ENCODE results near the gene EIF3A. TPM values are rescaled to one million over a fixed set of nuclear protein-coding genes. Genes with fewer than 3 reads are reported as not detected.

Gene EIF3A
- polyA plus RNA-seq, 3 donors = 18.8 to 49.1 (median 24.2) TPM

GRCh38 chr10:118995739-118996138 lies 84.9 kb downstream of the EIF3A start:
- H3K36me3 ChIP-seq (replicated peaks in 1 of 2; ENCODE audit: control insufficient read depth in 1 of 2, insufficient read depth in 2 of 2, low read length in 2 of 2) = no peaks in the 10 kb centered on the region
- Mint-ChIP-seq H3K9me3 (peaks cover 0 to 8% (median 2%) of the 10 kb centered on the region in 7 donors), H3K4me3 (no peak overlapping the region), H3K4me1 (no peaks in the 10 kb centered on the region), H3K27me3 (ENCODE audit: low read depth in 3 of 3) (peaks cover 10 to 24% (median 10%) of the 10 kb centered on the region in 3 donors), H3K36me3 (no peaks in the 10 kb centered on the region), H3K27ac (no peak overlapping the region)
- no peaks in the 10 kb centered on the region for H3K4me1 ChIP-seq (ENCODE audit: control insufficient read depth in 1 of 2, insufficient read depth in 2 of 2, low read length in 2 of 2)
- no peak for DNase-seq
- no peaks in the 10 kb centered on the region for H4K20me1 ChIP-seq (ENCODE audit: insufficient read depth, low read length)
- no peak overlapping the region for H2AFZ ChIP-seq (ENCODE audit: insufficient read depth, low read depth, low read length, poor library complexity, severe bottlenecking)
- H3K4me2 ChIP-seq (replicated peaks; ENCODE audit: extremely low read depth, low read length, poor library complexity, severe bottlenecking) = no peak overlapping the region
- no peaks in the 10 kb centered on the region for H3K27me3 ChIP-seq (ENCODE audit: control insufficient read depth in 2 of 2, insufficient read depth in 2 of 2, low read length in 2 of 2)
- no peak for TF ChIP-seq CTCF (IDR thresholded peaks at IDR 0.05)
- H3K27ac ChIP-seq (ENCODE audit: low read depth in 1 of 2, low read length in 2 of 2) = no peak overlapping the region
- H3K9me3 ChIP-seq (replicated peaks in 1 of 2; ENCODE audit: control insufficient read depth in 1 of 2, insufficient read depth in 1 of 2, low read length in 2 of 2) = no peaks in the 10 kb centered on the region
- H3K9ac ChIP-seq (ENCODE audit: insufficient read depth, low read length, poor library complexity, severe bottlenecking) = no peak overlapping the region
- WGBS (ENCODE audit: insufficient coverage) = 96% methylated on average over 9 of the region's 10 CpGs
- H3K79me2 ChIP-seq (ENCODE audit: insufficient read depth, low read length) = no peaks in the 10 kb centered on the region
- intact Hi-C loops (cut with micrococcal nuclease) = no loop called here
- H3K4me3 ChIP-seq (replicated peaks in 1 of 3; ENCODE audit: low read depth in 2 of 3, low read length in 3 of 3) = no peak overlapping the region

GRCh38 chr10:118994321-118994720 lies 86.3 kb downstream of the EIF3A start:
- Histone ChIP-seq H3K27me3 (ENCODE audit: control insufficient read depth in 2 of 2, insufficient read depth in 2 of 2, low read length in 2 of 2) (no peaks in the 10 kb centered on the region), H2AFZ (ENCODE audit: insufficient read depth, low read depth, low read length, poor library complexity, severe bottlenecking) (no peak overlapping the region), H4K20me1 (ENCODE audit: insufficient read depth, low read length) (no peaks in the 10 kb centered on the region), H3K27ac (ENCODE audit: low read depth in 1 of 2, low read length in 2 of 2) (no peak overlapping the region), H3K36me3 (replicated peaks in 1 of 2; ENCODE audit: control insufficient read depth in 1 of 2, insufficient read depth in 2 of 2, low read length in 2 of 2) (no peaks in the 10 kb centered on the region), H3K4me1 (ENCODE audit: control insufficient read depth in 1 of 2, insufficient read depth in 2 of 2, low read length in 2 of 2) (no peaks in the 10 kb centered on the region), H3K4me2 (replicated peaks; ENCODE audit: extremely low read depth, low read length, poor library complexity, severe bottlenecking) (no peak overlapping the region), H3K9me3 (replicated peaks in 1 of 2; ENCODE audit: control insufficient read depth in 1 of 2, insufficient read depth in 1 of 2, low read length in 2 of 2) (no peaks in the 10 kb centered on the region), H3K4me3 (replicated peaks in 1 of 3; ENCODE audit: low read depth in 2 of 3, low read length in 3 of 3) (no peak overlapping the region), H3K79me2 (ENCODE audit: insufficient read depth, low read length) (no peaks in the 10 kb centered on the region), H3K9ac (ENCODE audit: insufficient read depth, low read length, poor library complexity, severe bottlenecking) (no peak overlapping the region)
- Mint-ChIP-seq H3K36me3 (no peaks in the 10 kb centered on the region), H3K27me3 (ENCODE audit: low read depth in 3 of 3) (peaks cover 9 to 22% (median 10%) of the 10 kb centered on the region in 3 donors), H3K9me3 (peaks cover 0 to 16% (median 6%) of the 10 kb centered on the region in 7 donors), H3K4me1 (no peaks in the 10 kb centered on the region), H3K4me3 (no peak overlapping the region), H3K27ac (no peak overlapping the region)
- DNase-seq = no peak
- no peak for TF ChIP-seq CTCF (IDR thresholded peaks at IDR 0.05)
- 100% methylated on average over 1 of the region's 2 CpGs for WGBS (ENCODE audit: insufficient coverage)
- intact Hi-C loops (cut with micrococcal nuclease) = no loop called here
